H9 (cell line): ENCODE measurements around the gene USP9Y. TPM values are rescaled to one million over a fixed set of nuclear protein-coding genes. Genes with fewer than 3 reads are reported as not detected.

Experiments
- DNase-seq: peaks from one replicate; pipeline ENCODE4 v3.0.0-alpha.2; 2017
- H2AFZ ChIP-seq: one replicate; pipeline ENCODE4 v1.6.1; 2013; ENCODE audit warnings: mild to moderate bottlenecking, low read length, control low read depth, moderate library complexity
- H2AK5ac ChIP-seq: 2 replicates; pipeline ENCODE4 v1.6.1; 2013; ENCODE audit warnings: low read length, control low read depth, mixed read lengths; ENCODE audit not compliant: insufficient read length
- H2BK120ac ChIP-seq: one replicate; pipeline ENCODE4 v1.6.1; 2013; ENCODE audit warnings: low read depth, mild to moderate bottlenecking, low read length, control low read depth, inconsistent platforms; ENCODE audit not compliant: poor library complexity, severe bottlenecking
- H2BK12ac ChIP-seq: 2 replicates; pipeline ENCODE4 v1.6.1; 2013; ENCODE audit warnings: low read length, control low read depth, mixed read lengths, low read depth; ENCODE audit not compliant: insufficient read length
- H2BK15ac ChIP-seq: 2 replicates; pipeline ENCODE4 v1.6.1; 2013; ENCODE audit warnings: low read depth, low read length, control low read depth
- H2BK20ac ChIP-seq: one replicate; pipeline ENCODE4 v1.6.1; 2013; ENCODE audit warnings: low read depth, mild to moderate bottlenecking, low read length, control low read depth, inconsistent platforms; ENCODE audit not compliant: poor library complexity, severe bottlenecking
- H2BK5ac ChIP-seq: 2 replicates; pipeline ENCODE4 v1.6.1; 2013; ENCODE audit warnings: low read length, control low read depth, mixed read lengths; ENCODE audit not compliant: insufficient read length
- H3K14ac ChIP-seq: 2 replicates; pipeline ENCODE4 v1.6.1; 2013; ENCODE audit warnings: low read length, control low read depth; ENCODE audit not compliant: insufficient read depth
- H3K18ac ChIP-seq: 2 replicates; pipeline ENCODE4 v1.6.1; 2013; ENCODE audit warnings: low read depth, mild to moderate bottlenecking, mixed read lengths, low read length, control low read depth; ENCODE audit not compliant: insufficient read length
- H3K23ac ChIP-seq: 2 replicates; pipeline ENCODE4 v1.6.1; 2013; ENCODE audit warnings: low read length, control low read depth, mixed read lengths, low read depth; ENCODE audit not compliant: insufficient read length
- H3K23me2 ChIP-seq: 2 replicates; pipeline ENCODE4 v1.6.1; 2013; ENCODE audit warnings: low read depth, mild to moderate bottlenecking, mixed read lengths, low read length, control low read depth; ENCODE audit not compliant: insufficient read length, poor library complexity, severe bottlenecking
- H3K27ac ChIP-seq: 2 replicates; pipeline ENCODE4 v1.5.1; 2013; ENCODE audit warnings: low read length, control low read depth, mixed read lengths, low read depth; ENCODE audit not compliant: insufficient read length
- H3K27me3 ChIP-seq: 2 replicates; pipeline ENCODE4 v1.6.1; 2013; ENCODE audit warnings: low read length, control low read depth, inconsistent platforms; ENCODE audit not compliant: insufficient read depth
- H3K4ac ChIP-seq: 2 replicates; pipeline ENCODE4 v1.6.1; 2013; ENCODE audit warnings: low read depth, mild to moderate bottlenecking, control low read depth, inconsistent platforms, low read length, moderate library complexity
- H3K4me1 ChIP-seq: 2 replicates; pipeline ENCODE4 v1.6.1; 2013; ENCODE audit warnings: low read length, control low read depth, inconsistent platforms; ENCODE audit not compliant: insufficient read depth
- H3K4me2 ChIP-seq: 2 replicates; pipeline ENCODE4 v1.6.1; 2013; ENCODE audit warnings: low read length, control low read depth, mixed read lengths; ENCODE audit not compliant: insufficient read length, insufficient read depth
- H3K56ac ChIP-seq: 2 replicates; pipeline ENCODE4 v1.6.1; 2013; ENCODE audit warnings: low read depth, mild to moderate bottlenecking, mixed read lengths, low read length, control low read depth; ENCODE audit not compliant: insufficient read length
- H3K79me1 ChIP-seq: 2 replicates; pipeline ENCODE4 v1.6.1; 2013; ENCODE audit warnings: low read depth, mild to moderate bottlenecking, moderate library complexity, low read length, control low read depth, inconsistent platforms; ENCODE audit not compliant: insufficient read depth, poor library complexity, severe bottlenecking
- H3K79me2 ChIP-seq: 2 replicates; pipeline ENCODE4 v1.6.1; 2013; ENCODE audit warnings: low read length, control low read depth, inconsistent platforms; ENCODE audit not compliant: insufficient read depth
- H3K9ac ChIP-seq: 2 replicates; pipeline ENCODE4 v1.6.1; 2013; ENCODE audit warnings: low read length, control low read depth, mixed read lengths; ENCODE audit not compliant: insufficient read length; ENCODE audit errors: extremely low read depth
- H3K9me3 ChIP-seq: one replicate; pipeline ENCODE4 v1.6.1; 2013; ENCODE audit warnings: low read depth, low read length, inconsistent platforms; ENCODE audit not compliant: control insufficient read depth
- H3T11ph ChIP-seq: one replicate; pipeline ENCODE4 v1.6.1; 2013; ENCODE audit warnings: mild to moderate bottlenecking, low read length, control low read depth, inconsistent platforms
- H4K20me1 ChIP-seq: one replicate; pipeline ENCODE4 v1.6.1; 2013; ENCODE audit not compliant: control insufficient read depth, insufficient read length, insufficient read depth
- H4K5ac ChIP-seq: 2 replicates; pipeline ENCODE4 v1.6.1; 2013; ENCODE audit warnings: low read depth, mild to moderate bottlenecking, mixed read lengths, low read length, control low read depth; ENCODE audit not compliant: insufficient read length
- H4K8ac ChIP-seq: replicated peaks from 2 replicates; pipeline ENCODE4 v1.6.1; 2013; ENCODE audit warnings: low read length, control low read depth, mixed read lengths, low read depth; ENCODE audit not compliant: insufficient read length
- H4K91ac ChIP-seq: 2 replicates; pipeline ENCODE4 v1.6.1; 2013; ENCODE audit warnings: low read depth, mild to moderate bottlenecking, moderate library complexity, mixed read lengths, low read length, control low read depth; ENCODE audit not compliant: insufficient read length
- H3K27ac Mint-ChIP-seq, 3 experiments: 2 replicates in 2 of 3; 3 replicates in 1 of 3; pipeline ENCODE4 v1.8.0; 2020 to 2021; ENCODE audit warnings: mixed read lengths in 3 of 3, mild to moderate bottlenecking in 1 of 3, moderate library complexity in 1 of 3
- H3K27me3 Mint-ChIP-seq: 2 replicates; pipeline ENCODE4 v1.8.0; 2021; ENCODE audit warnings: low read depth, mild to moderate bottlenecking, moderate library complexity, mixed read lengths
- H3K36me3 Mint-ChIP-seq, 3 experiments: 2 replicates in 2 of 3; 3 replicates in 1 of 3; pipeline ENCODE4 v1.8.0; 2020 to 2021; ENCODE audit warnings: low read depth in 3 of 3, mixed read lengths in 3 of 3; ENCODE audit not compliant: insufficient read depth in 1 of 3
- H3K4me1 Mint-ChIP-seq, 2 experiments: 2 replicates each; pipeline ENCODE4 v1.8.0; 2020; ENCODE audit warnings: mixed read lengths in 2 of 2
- H3K4me3 Mint-ChIP-seq, 2 experiments: 2 replicates in 1 of 2; 3 replicates in 1 of 2; pipeline ENCODE4 v1.8.0; 2020 to 2021; ENCODE audit warnings: mild to moderate bottlenecking in 2 of 2, mixed read lengths in 2 of 2, moderate library complexity in 1 of 2
- H3K9me3 Mint-ChIP-seq, 2 experiments: 2 replicates in 1 of 2; 3 replicates in 1 of 2; pipeline ENCODE4 v1.8.0; 2020; ENCODE audit warnings: mild to moderate bottlenecking in 2 of 2, mixed read lengths in 2 of 2, moderate library complexity in 1 of 2
- total RNA-seq: library from RNA; stranded (reverse); gene quantifications from 2 replicates; pipeline ENCODE4 v1.2.1, GENCODE V29; 2021
- TF ChIP-seq, protein P1 (sequence below): fragments of 200-600 bp; sonication (generic); conservative IDR thresholded peaks from 3 replicates; pipeline ENCODE4 v1.8.0; 2021; ENCODE audit warnings: antibody characterized with exemption, mild to moderate bottlenecking

USP9Y gene
- total RNA-seq, 1 experiment from 2014 or later = not detected

DNA sequence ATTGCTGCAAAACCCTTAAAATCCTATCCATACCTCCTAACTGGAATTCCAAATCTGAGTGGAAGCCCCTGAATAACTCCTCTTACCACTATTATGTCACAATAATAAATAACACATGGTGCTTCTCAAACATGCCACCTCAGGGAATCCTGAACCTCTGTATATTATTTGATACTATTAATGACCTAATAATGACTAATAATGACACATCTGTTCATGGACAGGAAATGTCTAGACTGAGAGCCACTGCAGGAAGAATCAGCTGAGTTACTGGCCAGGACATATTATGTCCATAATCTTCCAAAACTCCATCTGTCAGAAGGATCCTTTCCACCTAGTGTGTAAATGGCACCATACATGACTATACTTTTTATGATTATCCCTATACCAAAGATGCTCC lies 195.9 kb downstream of the USP9Y start:
- H3K27me3 Mint-ChIP-seq = no peaks in the 10 kb centered on the region
- DNase-seq = no peak
- no peaks in the 10 kb centered on the region for H3K4me1 ChIP-seq
- no peaks in the 10 kb centered on the region for H4K20me1 ChIP-seq
- H4K5ac ChIP-seq = no peak overlapping the region
- no peaks in the 10 kb centered on the region for H3K79me2 ChIP-seq
- H3K9me3 Mint-ChIP-seq = no peaks in the 10 kb centered on the region
- H4K91ac ChIP-seq = no peak overlapping the region
- no peak overlapping the region for H3K27ac Mint-ChIP-seq
- no peaks in the 10 kb centered on the region for H3K4me1 Mint-ChIP-seq
- H2BK5ac ChIP-seq = no peak overlapping the region
- H3K18ac ChIP-seq = no peak overlapping the region
- no peak overlapping the region for H3K9ac ChIP-seq
- no peak overlapping the region for H3K27ac ChIP-seq
- no peak overlapping the region for H3K4me3 Mint-ChIP-seq
- H2AK5ac ChIP-seq = no peak overlapping the region
- H3K23me2 ChIP-seq = no peaks in the 10 kb centered on the region
- H3K9me3 ChIP-seq = no peaks in the 10 kb centered on the region
- no peak overlapping the region for H3T11ph ChIP-seq
- no peak overlapping the region for H4K8ac ChIP-seq
- H2BK15ac ChIP-seq = no peak overlapping the region
- H2AFZ ChIP-seq = no peak overlapping the region
- no peaks in the 10 kb centered on the region for H3K27me3 ChIP-seq
- TF ChIP-seq, protein P1, sequence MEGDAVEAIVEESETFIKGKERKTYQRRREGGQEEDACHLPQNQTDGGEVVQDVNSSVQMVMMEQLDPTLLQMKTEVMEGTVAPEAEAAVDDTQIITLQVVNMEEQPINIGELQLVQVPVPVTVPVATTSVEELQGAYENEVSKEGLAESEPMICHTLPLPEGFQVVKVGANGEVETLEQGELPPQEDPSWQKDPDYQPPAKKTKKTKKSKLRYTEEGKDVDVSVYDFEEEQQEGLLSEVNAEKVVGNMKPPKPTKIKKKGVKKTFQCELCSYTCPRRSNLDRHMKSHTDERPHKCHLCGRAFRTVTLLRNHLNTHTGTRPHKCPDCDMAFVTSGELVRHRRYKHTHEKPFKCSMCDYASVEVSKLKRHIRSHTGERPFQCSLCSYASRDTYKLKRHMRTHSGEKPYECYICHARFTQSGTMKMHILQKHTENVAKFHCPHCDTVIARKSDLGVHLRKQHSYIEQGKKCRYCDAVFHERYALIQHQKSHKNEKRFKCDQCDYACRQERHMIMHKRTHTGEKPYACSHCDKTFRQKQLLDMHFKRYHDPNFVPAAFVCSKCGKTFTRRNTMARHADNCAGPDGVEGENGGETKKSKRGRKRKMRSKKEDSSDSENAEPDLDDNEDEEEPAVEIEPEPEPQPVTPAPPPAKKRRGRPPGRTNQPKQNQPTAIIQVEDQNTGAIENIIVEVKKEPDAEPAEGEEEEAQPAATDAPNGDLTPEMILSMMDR = no peak
- no peak overlapping the region for H3K23ac ChIP-seq
- H3K56ac ChIP-seq = no peak overlapping the region
- no peak overlapping the region for H3K4ac ChIP-seq
- no peak overlapping the region for H3K14ac ChIP-seq
- no peaks in the 10 kb centered on the region for H3K36me3 Mint-ChIP-seq
- no peak overlapping the region for H3K4me2 ChIP-seq
- H2BK120ac ChIP-seq = no peak overlapping the region
- no peak overlapping the region for H2BK20ac ChIP-seq
- H3K79me1 ChIP-seq = no peaks in the 10 kb centered on the region
- no peak overlapping the region for H2BK12ac ChIP-seq
